ENCODE measurements around the gene SYNDIG1. TPM values are rescaled to one million over a fixed set of nuclear protein-coding genes. Genes with fewer than 3 reads are reported as not detected.

SYNDIG1 gene
- total and polyA plus RNA-seq, 9 of the 15 experiments (the other 6 are each of a cell fraction or from before 2014, with no cell fraction given), result not detected

DNA sequence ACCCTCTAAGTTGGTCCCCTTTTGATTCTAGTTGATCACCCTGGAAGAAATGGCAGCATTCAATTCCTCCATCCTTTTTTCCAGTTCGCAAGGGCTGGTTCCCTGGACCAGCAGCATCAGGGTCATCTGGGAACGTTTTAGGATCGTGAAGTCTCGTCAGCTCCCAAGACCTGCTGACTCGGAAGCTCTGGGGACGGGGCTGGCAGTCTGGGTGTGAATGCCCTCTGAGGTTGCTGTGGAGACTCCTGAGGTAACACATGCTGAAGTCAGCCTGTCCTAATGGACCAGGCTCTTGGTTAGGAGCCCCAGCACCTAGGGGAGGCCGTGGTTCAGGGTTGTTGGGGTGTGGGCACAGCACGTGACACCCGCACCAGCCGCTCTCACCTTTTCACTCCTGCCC is 164.1 kb downstream of the SYNDIG1 start:
- no peak overlapping the region for H3K27ac ChIP-seq (ENCODE audit: extremely low read depth, low read depth, low read length)
- no peaks in the 10 kb centered on the region for H4K20me1 ChIP-seq (replicated peaks; ENCODE audit: control insufficient read depth, insufficient read depth, low read length)
- ATAC-seq (no peak), DNase-seq (ENCODE audit: extremely low read depth in 1 of 4, low spot score in 3 of 4) (no peak), FAIRE-seq (no peak)
- H3K9me3 ChIP-seq (replicated peaks; ENCODE audit: control insufficient read depth, insufficient read depth, low read depth, low read length), result no peaks in the 10 kb centered on the region
- H3K4me3 ChIP-seq, result no peak overlapping the region
- no TSS peak for BruUV-seq (replicated peaks)
- WGBS (ENCODE audit: insufficient coverage, low coverage, missing lambda C conversion rate), result 14% methylated on average over 7 of the region's 10 CpGs
- in situ Hi-C loops (cut with MboI), result no loop called here
- H2AFZ ChIP-seq (ENCODE audit: low read depth, low read length), result no peak overlapping the region
- intact Hi-C loops (cut with micrococcal nuclease), result no loop called here
- no peaks in the 10 kb centered on the region for H3K79me2 ChIP-seq (ENCODE audit: control insufficient read depth, insufficient read depth, low read length)
- H3K36me3 ChIP-seq (ENCODE audit: control insufficient read depth, insufficient read depth, low read length), result no peaks in the 10 kb centered on the region
- POLR2A ChIA-PET, result interaction anchor here (0.6 kb wide), 1 partner anchor 22 kb away, joined by 3 read pairs; no protein-coding TSS in a partner anchor
- no peaks in the 10 kb centered on the region; a peak in 1 of 5 replicates for H3K27me3 ChIP-seq (ENCODE audit: control insufficient read depth in 2 of 2, insufficient read depth in 2 of 2, low read length in 2 of 2)
- no peaks in the 10 kb centered on the region for H3K9me1 ChIP-seq (ENCODE audit: control insufficient read depth, insufficient read depth, low read length)
- H3K4me2 ChIP-seq (ENCODE audit: insufficient read depth, low read length), result no peak overlapping the region
- TF ChIP-seq TCFL5 (CRISPR knock-in tag; conservative IDR thresholded peaks at IDR 0.05), result no peak
- no peak for TF ChIP-seq MGA (IDR thresholded peaks at IDR 0.05)
- TF ChIP-seq FOXJ2 (tag; IDR thresholded peaks at IDR 0.05), result no peak
- no peak overlapping the region for H3K9ac ChIP-seq (ENCODE audit: insufficient read depth in 1 of 2, low read depth in 2 of 2, low read length in 2 of 2)
- CTCF ChIA-PET (ENCODE audit: low intra/inter-chr PET ratio), result no interaction called here
- peaks cover 4 to 9% of the 10 kb centered on the region in 2 experiments; a peak in 4 of 5 replicates for H3K4me1 ChIP-seq (replicated peaks in 1 of 2; ENCODE audit: control insufficient read depth in 2 of 2, insufficient read depth in 2 of 2, low read length in 2 of 2)
